ENCODE measurements around the gene CBL.

- TF ChIP-seq CTCF (IDR thresholded peaks at IDR 0.05 in 2 of 3, conservative IDR thresholded peaks at IDR 0.05 in 1 of 3; ENCODE audit: control insufficient read depth in 2 of 3, extremely low read depth in 1 of 3, insufficient read depth in 1 of 3, low read depth in 3 of 3, low read length in 3 of 3) (no peak), SMARCA5 (IDR thresholded peaks at IDR 0.05) (no peak), NFYA (IDR thresholded peaks at IDR 0.05; ENCODE audit: borderline replicate concordance, low read depth, low read length) (no peak), ZNF592 (IDR thresholded peaks at IDR 0.05) (no peak), POLR2A (IDR thresholded peaks at IDR 0.05; ENCODE audit: low read depth, low read length) (no peak)
These were observed 99.6 kb downstream of the CBL start for GRCh38 chr11:119305556-119306372.

All from GM12878 (cell line).